ENCODE data around the gene POLK. TPM values are rescaled to one million over a fixed set of nuclear protein-coding genes. Genes with fewer than 3 reads are reported as not detected.
A peak's percentile ranks its signal among the peaks of the same experiment; 100 is the strongest.
"Not testable (repeated sequence)": the region's sequence is repeated elsewhere in the genome, so short reads cannot be mapped to it uniquely, and the experiment has no call there.

POLK gene
- total RNA-seq, 1 donor from 2014 or later, result 22.4 TPM

- H3K4me3 ChIP-seq (ENCODE audit: low read depth, low read length), result no peak overlapping the region
- H3K36me3 ChIP-seq (ENCODE audit: control insufficient read depth, insufficient read depth, low read length), result no peaks in the 10 kb centered on the region
- H3K27me3 ChIP-seq (ENCODE audit: control insufficient read depth, insufficient read depth, low read length), result no peaks in the 10 kb centered on the region
- TF ChIP-seq, protein P1, sequence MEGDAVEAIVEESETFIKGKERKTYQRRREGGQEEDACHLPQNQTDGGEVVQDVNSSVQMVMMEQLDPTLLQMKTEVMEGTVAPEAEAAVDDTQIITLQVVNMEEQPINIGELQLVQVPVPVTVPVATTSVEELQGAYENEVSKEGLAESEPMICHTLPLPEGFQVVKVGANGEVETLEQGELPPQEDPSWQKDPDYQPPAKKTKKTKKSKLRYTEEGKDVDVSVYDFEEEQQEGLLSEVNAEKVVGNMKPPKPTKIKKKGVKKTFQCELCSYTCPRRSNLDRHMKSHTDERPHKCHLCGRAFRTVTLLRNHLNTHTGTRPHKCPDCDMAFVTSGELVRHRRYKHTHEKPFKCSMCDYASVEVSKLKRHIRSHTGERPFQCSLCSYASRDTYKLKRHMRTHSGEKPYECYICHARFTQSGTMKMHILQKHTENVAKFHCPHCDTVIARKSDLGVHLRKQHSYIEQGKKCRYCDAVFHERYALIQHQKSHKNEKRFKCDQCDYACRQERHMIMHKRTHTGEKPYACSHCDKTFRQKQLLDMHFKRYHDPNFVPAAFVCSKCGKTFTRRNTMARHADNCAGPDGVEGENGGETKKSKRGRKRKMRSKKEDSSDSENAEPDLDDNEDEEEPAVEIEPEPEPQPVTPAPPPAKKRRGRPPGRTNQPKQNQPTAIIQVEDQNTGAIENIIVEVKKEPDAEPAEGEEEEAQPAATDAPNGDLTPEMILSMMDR (IDR thresholded peaks at IDR 0.05; ENCODE audit: insufficient read depth, low read length, severe bottlenecking), result no peak
- no peak for DNase-seq (ENCODE audit: low read depth)
- no peak for FAIRE-seq
These were observed 92.1 kb downstream of the POLK start for GRCh38 chr5:75603821-75604220.

- H3K36me3 ChIP-seq (ENCODE audit: control insufficient read depth, insufficient read depth, low read length); FAIRE-seq; H3K4me3 ChIP-seq (ENCODE audit: low read depth, low read length); H3K27me3 ChIP-seq (ENCODE audit: control insufficient read depth, insufficient read depth, low read length); DNase-seq (ENCODE audit: low read depth): not testable (repeated sequence)
These were observed 95.7 kb downstream of the POLK start for GRCh38 chr5:75607341-75607740.

GRCh38 chr5:75608870-75609269 lies 97.2 kb downstream of the POLK start:
- no peak for DNase-seq (ENCODE audit: low read depth)
- TF ChIP-seq, protein P1 (IDR thresholded peaks at IDR 0.05; ENCODE audit: insufficient read depth, low read length, severe bottlenecking), result no peak
- H3K36me3 ChIP-seq (ENCODE audit: control insufficient read depth, insufficient read depth, low read length), result no peaks in the 10 kb centered on the region
- H3K27me3 ChIP-seq (ENCODE audit: control insufficient read depth, insufficient read depth, low read length), result no peaks in the 10 kb centered on the region
- no peak for FAIRE-seq
- H3K4me3 ChIP-seq (ENCODE audit: low read depth, low read length), result no peak overlapping the region

- Histone ChIP-seq H3K4me3 (ENCODE audit: low read depth, low read length) (no peak overlapping the region), H3K27me3 (ENCODE audit: control insufficient read depth, insufficient read depth, low read length) (no peaks in the 10 kb centered on the region), H3K36me3 (ENCODE audit: control insufficient read depth, insufficient read depth, low read length) (no peaks in the 10 kb centered on the region)
- TF ChIP-seq, protein P1 (IDR thresholded peaks at IDR 0.05; ENCODE audit: insufficient read depth, low read length, severe bottlenecking), result no peak
- FAIRE-seq (no peak), DNase-seq (ENCODE audit: low read depth) (peak; percentile 40)
These were observed 98.5 kb downstream of the POLK start for GRCh38 chr5:75610201-75610600.

- not testable (repeated sequence) for H3K36me3 ChIP-seq (ENCODE audit: control insufficient read depth, insufficient read depth, low read length); H3K27me3 ChIP-seq (ENCODE audit: control insufficient read depth, insufficient read depth, low read length); DNase-seq (ENCODE audit: low read depth)
- peak; percentile 72 for FAIRE-seq
- H3K4me3 ChIP-seq (ENCODE audit: low read depth, low read length), result peak overlapping the region; percentile 46
These were observed 99.2 kb downstream of the POLK start for GRCh38 chr5:75610859-75611310.

GRCh38 chr5:75611311-75612225 lies 99.9 kb downstream of the POLK start, which contains the start of gene ANKDD1B:
TSS of gene ANKDD1B (plus strand) at chr5:75611453. CDS start at chr5:75611635, 182 bp downstream.
- TF ChIP-seq, protein P1 (IDR thresholded peaks at IDR 0.05; ENCODE audit: insufficient read depth, low read length, severe bottlenecking), result no peak
- no peaks in the 10 kb centered on the region for H3K27me3 ChIP-seq (ENCODE audit: control insufficient read depth, insufficient read depth, low read length)
- FAIRE-seq, result no peak

More at GRCh38 chr5:75611311-75612225, 99.9 kb downstream of the POLK start, which contains the start of gene ANKDD1B:
- peak; percentile 82 for DNase-seq (ENCODE audit: low read depth)
- H3K36me3 ChIP-seq (ENCODE audit: control insufficient read depth, insufficient read depth, low read length), result no peaks in the 10 kb centered on the region
- H3K4me3 ChIP-seq (ENCODE audit: low read depth, low read length), result peak within 1 kb of the TSS; percentile 46
